Ishikawa (cell line): ENCODE results near the gene AGTRAP.

Experiments used
- CEBPB ChIP-seq: IDR thresholded peaks from 2 replicates; pipeline ENCODE4 v1.6.1; 2012
- CREB1 ChIP-seq: IDR thresholded peaks from 2 replicates; pipeline ENCODE4 v1.6.1; 2012; ENCODE audit warnings: low read depth
- EGR1 ChIP-seq: IDR thresholded peaks from 2 replicates; pipeline ENCODE4 v1.6.1; 2012
- EP300 ChIP-seq: IDR thresholded peaks from 2 replicates; pipeline ENCODE4 v1.6.1; 2012; ENCODE audit warnings: borderline replicate concordance
- FOXM1 ChIP-seq: IDR thresholded peaks from 2 replicates; pipeline ENCODE4 v1.6.1; 2012; ENCODE audit warnings: low read depth, borderline replicate concordance
- NFIC ChIP-seq: IDR thresholded peaks from 2 replicates; pipeline ENCODE4 v1.6.1; 2012
- RAD21 ChIP-seq: IDR thresholded peaks from 2 replicates; pipeline ENCODE4 v1.6.1; 2012; ENCODE audit warnings: low read depth
- TAF1 ChIP-seq: IDR thresholded peaks from 2 replicates; pipeline ENCODE4 v1.6.1; 2012; ENCODE audit warnings: low read depth, mild to moderate bottlenecking
- TCF12 ChIP-seq: IDR thresholded peaks from 2 replicates; pipeline ENCODE4 v1.6.1; 2012; ENCODE audit warnings: low read depth
- TEAD4 ChIP-seq: IDR thresholded peaks from 2 replicates; pipeline ENCODE4 v1.6.1; 2012
- YY1 ChIP-seq: IDR thresholded peaks from 2 replicates; pipeline ENCODE4 v1.6.1; 2012; ENCODE audit warnings: low read depth
- ZBTB7A ChIP-seq: IDR thresholded peaks from 2 replicates; pipeline ENCODE4 v1.6.1; 2012; ENCODE audit warnings: low read depth
- TF ChIP-seq, protein P1 (sequence below): IDR thresholded peaks from 2 replicates; pipeline ENCODE4 v1.6.1; 2012
- TF ChIP-seq, protein P2 (sequence below): IDR thresholded peaks from 2 replicates; pipeline ENCODE4 v1.6.1; 2012; ENCODE audit warnings: low read depth, mild to moderate bottlenecking
- TF ChIP-seq, protein P3 (sequence below): IDR thresholded peaks from 2 replicates; pipeline ENCODE4 v1.6.1; 2012

Gene AGTRAP

DNA sequence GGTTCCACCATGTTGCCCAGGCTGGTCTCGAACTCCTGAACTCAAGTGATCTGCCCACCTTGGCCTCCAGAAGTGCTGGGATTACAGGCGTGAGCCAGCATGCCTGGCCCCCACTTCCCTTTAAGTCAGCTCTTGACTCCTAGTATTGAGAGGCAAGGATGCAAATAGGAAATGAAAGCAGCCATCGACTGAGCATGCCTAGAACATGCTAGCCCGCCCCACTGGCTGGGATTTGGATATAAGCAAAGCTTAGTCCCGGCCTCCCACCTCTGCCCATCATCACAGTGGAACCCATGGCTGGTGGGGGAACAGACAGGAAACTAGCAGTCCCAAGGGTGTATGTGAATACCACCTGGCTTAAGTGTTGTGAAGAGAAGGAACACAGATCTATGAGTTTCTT lies 36.5 kb downstream of the AGTRAP start:
- TF ChIP-seq TEAD4 (no peak), CEBPB (no peak), ZBTB7A (no peak), FOXM1 (no peak), TCF12 (no peak), RAD21 (no peak), TAF1 (no peak), NFIC (no peak)
- TF ChIP-seq, protein P1, sequence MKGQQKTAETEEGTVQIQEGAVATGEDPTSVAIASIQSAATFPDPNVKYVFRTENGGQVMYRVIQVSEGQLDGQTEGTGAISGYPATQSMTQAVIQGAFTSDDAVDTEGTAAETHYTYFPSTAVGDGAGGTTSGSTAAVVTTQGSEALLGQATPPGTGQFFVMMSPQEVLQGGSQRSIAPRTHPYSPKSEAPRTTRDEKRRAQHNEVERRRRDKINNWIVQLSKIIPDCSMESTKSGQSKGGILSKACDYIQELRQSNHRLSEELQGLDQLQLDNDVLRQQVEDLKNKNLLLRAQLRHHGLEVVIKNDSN = no peak
- TF ChIP-seq, protein P2, sequence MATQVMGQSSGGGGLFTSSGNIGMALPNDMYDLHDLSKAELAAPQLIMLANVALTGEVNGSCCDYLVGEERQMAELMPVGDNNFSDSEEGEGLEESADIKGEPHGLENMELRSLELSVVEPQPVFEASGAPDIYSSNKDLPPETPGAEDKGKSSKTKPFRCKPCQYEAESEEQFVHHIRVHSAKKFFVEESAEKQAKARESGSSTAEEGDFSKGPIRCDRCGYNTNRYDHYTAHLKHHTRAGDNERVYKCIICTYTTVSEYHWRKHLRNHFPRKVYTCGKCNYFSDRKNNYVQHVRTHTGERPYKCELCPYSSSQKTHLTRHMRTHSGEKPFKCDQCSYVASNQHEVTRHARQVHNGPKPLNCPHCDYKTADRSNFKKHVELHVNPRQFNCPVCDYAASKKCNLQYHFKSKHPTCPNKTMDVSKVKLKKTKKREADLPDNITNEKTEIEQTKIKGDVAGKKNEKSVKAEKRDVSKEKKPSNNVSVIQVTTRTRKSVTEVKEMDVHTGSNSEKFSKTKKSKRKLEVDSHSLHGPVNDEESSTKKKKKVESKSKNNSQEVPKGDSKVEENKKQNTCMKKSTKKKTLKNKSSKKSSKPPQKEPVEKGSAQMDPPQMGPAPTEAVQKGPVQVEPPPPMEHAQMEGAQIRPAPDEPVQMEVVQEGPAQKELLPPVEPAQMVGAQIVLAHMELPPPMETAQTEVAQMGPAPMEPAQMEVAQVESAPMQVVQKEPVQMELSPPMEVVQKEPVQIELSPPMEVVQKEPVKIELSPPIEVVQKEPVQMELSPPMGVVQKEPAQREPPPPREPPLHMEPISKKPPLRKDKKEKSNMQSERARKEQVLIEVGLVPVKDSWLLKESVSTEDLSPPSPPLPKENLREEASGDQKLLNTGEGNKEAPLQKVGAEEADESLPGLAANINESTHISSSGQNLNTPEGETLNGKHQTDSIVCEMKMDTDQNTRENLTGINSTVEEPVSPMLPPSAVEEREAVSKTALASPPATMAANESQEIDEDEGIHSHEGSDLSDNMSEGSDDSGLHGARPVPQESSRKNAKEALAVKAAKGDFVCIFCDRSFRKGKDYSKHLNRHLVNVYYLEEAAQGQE = no peak
- TF ChIP-seq, protein P3, sequence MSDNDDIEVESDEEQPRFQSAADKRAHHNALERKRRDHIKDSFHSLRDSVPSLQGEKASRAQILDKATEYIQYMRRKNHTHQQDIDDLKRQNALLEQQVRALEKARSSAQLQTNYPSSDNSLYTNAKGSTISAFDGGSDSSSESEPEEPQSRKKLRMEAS = no peak

DNA sequence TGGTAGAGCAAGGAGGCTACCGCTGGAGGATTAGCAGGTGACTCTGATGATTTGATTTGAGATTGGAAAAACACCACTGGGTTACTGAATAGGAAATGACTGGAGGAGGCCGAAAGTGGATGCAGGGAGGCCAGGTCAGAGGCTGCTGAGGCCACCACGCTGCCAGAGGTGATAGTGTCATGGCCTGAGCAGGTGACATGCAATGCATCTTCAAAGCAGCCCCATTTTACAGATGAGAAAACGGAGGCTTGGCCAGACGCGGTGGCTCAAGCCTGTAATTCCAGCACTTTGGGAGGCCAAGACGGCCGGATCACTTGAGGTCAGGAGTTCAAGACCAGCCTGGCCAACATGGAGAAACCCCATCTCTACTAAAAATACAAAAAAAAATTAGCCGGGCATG lies 38.8 kb downstream of the AGTRAP start:
- TF ChIP-seq RAD21 (no peak), FOXM1 (no peak), CEBPB (no peak), ZBTB7A (no peak), EGR1 (no peak)

DNA sequence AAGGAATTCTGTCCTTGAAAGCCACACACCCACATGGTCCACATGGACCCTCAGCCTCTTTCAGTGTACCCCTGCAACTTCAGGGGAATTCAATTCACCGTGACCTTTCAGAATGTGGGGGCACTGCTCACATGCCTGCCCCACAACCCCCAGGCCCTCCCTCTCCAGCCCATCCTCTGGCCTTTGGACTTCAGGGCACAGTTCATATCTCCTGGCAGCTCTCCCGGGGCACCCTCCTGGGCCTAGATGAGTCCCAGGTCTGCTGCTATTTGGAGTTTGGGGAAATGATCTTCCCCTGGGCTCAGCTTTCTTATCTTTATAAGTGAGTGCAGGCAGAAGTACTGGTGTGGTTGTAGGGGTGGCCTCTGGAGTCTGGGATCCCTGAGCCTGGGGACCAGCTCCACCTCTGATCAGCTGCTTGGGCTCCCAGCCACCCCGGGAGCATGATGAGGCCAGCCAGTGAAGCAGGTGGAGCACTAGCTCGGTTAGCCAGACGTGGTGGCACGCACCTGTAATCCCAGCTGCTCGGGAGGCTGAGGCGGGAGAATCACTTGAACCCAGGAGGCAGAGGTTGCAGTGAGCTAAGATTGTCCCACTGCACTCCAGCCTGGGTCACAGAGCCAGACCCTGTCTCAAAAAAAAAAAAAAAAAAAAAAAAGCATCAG lies 41.9 kb downstream of the AGTRAP start:
- no peak for TF ChIP-seq EGR1
- no peak for TF ChIP-seq FOXM1
- TF ChIP-seq EP300 = no peak
- no peak for TF ChIP-seq ZBTB7A
- no peak for TF ChIP-seq RAD21
- TF ChIP-seq, protein P3 = no peak
- no peak for TF ChIP-seq NFIC
- TF ChIP-seq, protein P2 = no peak
- no peak for TF ChIP-seq CREB1
- no peak for TF ChIP-seq TEAD4

DNA sequence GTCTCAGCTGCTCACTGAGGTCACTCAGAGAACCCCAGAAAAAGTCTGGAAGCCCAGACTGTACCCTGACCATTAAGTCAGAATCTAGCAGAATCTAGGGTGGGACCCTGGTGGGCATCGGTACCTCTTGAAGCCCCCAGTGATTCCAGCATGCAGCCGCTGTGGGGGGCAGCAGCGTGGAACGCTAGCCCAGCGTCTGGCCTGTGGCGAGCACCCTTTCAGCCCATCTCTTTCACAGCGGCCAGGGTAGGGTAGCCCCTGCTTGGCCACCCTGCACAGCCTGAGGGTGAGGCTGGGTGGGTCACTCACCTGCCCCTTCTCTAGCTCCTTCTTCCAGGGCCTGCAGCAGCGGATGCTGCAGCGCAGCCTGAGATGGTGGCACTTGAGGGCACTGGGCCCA lies 42.4 kb downstream of the AGTRAP start:
- no peak for TF ChIP-seq NFIC
- TF ChIP-seq TCF12 = no peak
- TF ChIP-seq RAD21 = no peak
- TF ChIP-seq YY1 = no peak
- no peak for TF ChIP-seq TEAD4
- TF ChIP-seq, protein P2 = no peak
- no peak for TF ChIP-seq CEBPB
- TF ChIP-seq FOXM1 = no peak
- no peak for TF ChIP-seq EP300

DNA sequence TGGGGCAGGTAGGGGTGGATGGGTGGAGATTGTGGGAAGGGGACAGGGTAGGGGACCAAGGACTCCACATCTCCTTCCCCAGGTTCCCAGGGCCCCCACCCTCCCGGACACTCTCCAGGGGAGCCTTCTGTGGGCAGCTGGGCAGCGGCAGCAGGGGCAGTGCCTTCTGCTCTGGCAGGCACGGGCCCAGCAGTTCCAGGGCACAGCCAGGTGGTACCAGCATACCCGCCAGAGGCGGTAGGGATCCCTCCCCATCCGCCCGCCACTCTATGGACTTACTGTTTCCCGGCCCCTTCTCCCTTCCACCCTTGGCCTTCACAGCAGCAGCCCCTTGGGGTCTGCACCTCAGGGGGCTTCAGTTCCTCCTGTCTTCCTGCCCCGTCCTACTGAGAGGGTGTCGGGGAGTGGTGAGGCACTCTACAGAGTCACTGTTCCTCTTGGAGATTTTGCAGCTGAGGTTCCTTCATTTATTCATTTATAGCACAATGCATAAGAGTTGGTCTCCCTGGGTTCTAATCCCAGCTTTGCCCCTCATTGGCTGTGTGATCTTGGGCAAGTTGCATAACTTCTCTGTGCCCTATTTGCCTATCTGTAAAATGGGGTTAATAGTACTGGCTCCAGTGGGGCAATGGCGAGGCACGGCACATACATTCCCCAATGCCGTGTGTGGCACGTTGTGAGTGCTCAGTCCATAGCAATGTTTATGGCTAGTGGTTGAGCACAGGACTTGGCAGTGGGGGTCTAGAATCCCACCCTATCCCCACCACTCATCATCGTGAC lies 43.1 kb downstream of the AGTRAP start:
- TF ChIP-seq FOXM1 (no peak), TEAD4 (no peak), CREB1 (no peak)
- TF ChIP-seq, protein P1 = no peak
